HPDE6-E6E7 (cell line): ENCODE results near the gene HES1.
"Not testable (repeated sequence)": the region's sequence is repeated elsewhere in the genome, so short reads cannot be mapped to it uniquely, and the experiment has no call there.

ENCODE experiments used
- DNase-seq: peaks from one replicate; pipeline ENCODE4 v3.0.0; 2011; ENCODE audit warnings: missing footprints; ENCODE audit errors: extremely low spot score

Gene HES1

GRCh38 chr3:194128202-194128918 lies 7.6 kb upstream of the HES1 start:
- DNase-seq = no peak

- not testable (repeated sequence) for DNase-seq
Observed at GRCh38 chr3:194128919-194129295, 7.0 kb upstream of the HES1 start.

- no peak for DNase-seq
Observed at GRCh38 chr3:194129581-194130133, 6.3 kb upstream of the HES1 start.

- no peak for DNase-seq
Observed at GRCh38 chr3:194130188-194130587, 5.8 kb upstream of the HES1 start.

GRCh38 chr3:194130807-194131589 lies 5.0 kb upstream of the HES1 start:
- no peak for DNase-seq

- no peak for DNase-seq
Observed at GRCh38 chr3:194132465-194133286, 3.3 kb upstream of the HES1 start.

GRCh38 chr3:194133661-194134230 lies 2.2 kb upstream of the HES1 start:
- DNase-seq = no peak

GRCh38 chr3:194134231-194134756 lies 1.7 kb upstream of the HES1 start:
- no peak for DNase-seq

GRCh38 chr3:194134757-194135515 lies 1.0 kb upstream of the HES1 start:
- DNase-seq = peak; percentile 71

- no peak for DNase-seq
Observed at GRCh38 chr3:194135516-194135805, 487 bp upstream of the HES1 start.

- no peak for DNase-seq
Observed at GRCh38 chr3:194136519-194137007, 615 bp downstream of the HES1 start.

- DNase-seq = no peak
Observed at GRCh38 chr3:194137008-194137505, 1.1 kb downstream of the HES1 start.

GRCh38 chr3:194137506-194138474 lies 1.8 kb downstream of the HES1 start:
- DNase-seq = no peak

- no peak for DNase-seq
Observed at GRCh38 chr3:194138732-194139070, 2.8 kb downstream of the HES1 start.

- DNase-seq = no peak
Observed at GRCh38 chr3:194139071-194139813, 3.3 kb downstream of the HES1 start.

- DNase-seq = no peak
Observed at GRCh38 chr3:194139814-194140391, 4.0 kb downstream of the HES1 start.

GRCh38 chr3:194140520-194141414 lies 4.8 kb downstream of the HES1 start:
- DNase-seq = no peak
